OCI-LY7 (cell line): ENCODE measurements around the gene ROBO1. TPM values are rescaled to one million over a fixed set of nuclear protein-coding genes. Genes with fewer than 3 reads are reported as not detected.

ENCODE experiments used
- BruUV-seq: library from RNA; stranded (reverse); fragments of 400-500 nt; replicated peaks from 2 replicates; lab custom pipeline; 2021; lab: Mats Ljungman, UMichigan
- CTCF ChIA-PET: fragments of 300-600 bp; sonication (Branson Sonifier 250); formaldehyde crosslinking; loops from one replicate; lab custom pipeline; 2022; ENCODE audit warnings: antibody characterized with exemption; ENCODE audit not compliant: unreplicated experiment; lab: Charles Lee
- POLR2A ChIA-PET: fragments of 300-600 bp; sonication (Branson Sonifier 250); formaldehyde crosslinking; loops from one replicate; lab custom pipeline; 2022; ENCODE audit warnings: antibody characterized with exemption; lab: Charles Lee
- DNase-seq: peaks from one replicate; pipeline ENCODE4 v3.0.0-alpha.2; 2015; ENCODE audit warnings: low spot score
- H2AFZ ChIP-seq: fragments of 200-600 bp; sonication (generic), shearing (Covaris generic); 2 replicates; pipeline ENCODE4 v1.6.1; 2014; ENCODE audit warnings: mild to moderate bottlenecking, antibody characterized with exemption, low read length, moderate library complexity
- H3K27ac ChIP-seq: fragments of 200-600 bp; sonication (generic); 2 replicates; pipeline ENCODE4 v1.5.1; 2014; ENCODE audit warnings: mixed run types, low read depth, mild to moderate bottlenecking, moderate library complexity, low read length, inconsistent platforms; ENCODE audit not compliant: poor library complexity, severe bottlenecking
- H3K36me3 ChIP-seq: fragments of 200-600 bp; sonication (generic); 2 replicates; pipeline ENCODE4 v1.6.1; 2014; ENCODE audit warnings: mild to moderate bottlenecking, antibody characterized with exemption, low read length, moderate library complexity, mixed read lengths; ENCODE audit not compliant: insufficient read depth
- H3K4me1 ChIP-seq: fragments of 200-600 bp; sonication (generic); 2 replicates; pipeline ENCODE4 v1.5.1; 2014; ENCODE audit warnings: mild to moderate bottlenecking, low read length; ENCODE audit not compliant: insufficient read depth, poor library complexity, severe bottlenecking
- H3K4me2 ChIP-seq: fragments of 200-600 bp; sonication (generic); 2 replicates; pipeline ENCODE4 v1.6.1; 2014; ENCODE audit warnings: mild to moderate bottlenecking, low read length
- H3K4me3 ChIP-seq: fragments of 200-600 bp; sonication (generic); 2 replicates; pipeline ENCODE4 v1.5.1; 2014; ENCODE audit warnings: mild to moderate bottlenecking, low read depth, low read length; ENCODE audit not compliant: poor library complexity, severe bottlenecking
- H3K79me2 ChIP-seq: fragments of 200-600 bp; sonication (generic); 2 replicates; pipeline ENCODE4 v1.6.1; 2016; ENCODE audit warnings: low read depth, mild to moderate bottlenecking, low read length, moderate library complexity, mixed read lengths; ENCODE audit not compliant: insufficient read depth
- H3K9me2 ChIP-seq: fragments of 200-600 bp; sonication (generic); 2 replicates; pipeline ENCODE4 v1.6.1; 2016; ENCODE audit warnings: mild to moderate bottlenecking, low read length, mixed read lengths; ENCODE audit not compliant: insufficient read depth
- H3K9me3 ChIP-seq: fragments of 200-600 bp; sonication (generic); 2 replicates; pipeline ENCODE4 v1.6.1; 2014; ENCODE audit warnings: mild to moderate bottlenecking, mixed run types, low read length, mixed read lengths
- H4K20me1 ChIP-seq: fragments of 200-600 bp; sonication (generic); 2 replicates; pipeline ENCODE4 v1.6.1; 2014; ENCODE audit warnings: mild to moderate bottlenecking, antibody characterized with exemption, low read length, moderate library complexity, mixed read lengths; ENCODE audit not compliant: insufficient read depth
- EZH2phosphoT487 ChIP-seq: fragments of 200-600 bp; sonication (generic); IDR thresholded peaks from 2 replicates; pipeline ENCODE4 v1.6.1; 2018; ENCODE audit warnings: low read depth, borderline replicate concordance, mild to moderate bottlenecking, mixed run types, antibody characterized with exemption, low read length, moderate library complexity, mixed read lengths
- intact Hi-C: fragments of 100-400 bp; cut with micrococcal nuclease; formaldehyde crosslinking; loops from one replicate; pipeline ENCODE4 v1.10.0; 2022; ENCODE audit not compliant: unreplicated experiment
- total RNA-seq, 2 experiments: library from RNA; depleted of rRNA in 1 of 2; stranded (reverse); fragments of >200 nt in 1 of 2; shearing (Covaris generic) in 1 of 2; gene quantifications; 2 replicates each; pipeline ENCODE4 v1.2.3, GENCODE V29; 2014 to 2022
- TF ChIP-seq, protein P1 (sequence below): fragments of 200-600 bp; sonication (generic); conservative IDR thresholded peaks from 2 replicates; pipeline ENCODE4 v1.5.1; 2014; ENCODE audit warnings: mild to moderate bottlenecking, antibody characterized with exemption, low read length, moderate library complexity, mixed read lengths

ROBO1 gene
- total RNA-seq, 2 experiments from 2014 or later: not detected

DNA sequence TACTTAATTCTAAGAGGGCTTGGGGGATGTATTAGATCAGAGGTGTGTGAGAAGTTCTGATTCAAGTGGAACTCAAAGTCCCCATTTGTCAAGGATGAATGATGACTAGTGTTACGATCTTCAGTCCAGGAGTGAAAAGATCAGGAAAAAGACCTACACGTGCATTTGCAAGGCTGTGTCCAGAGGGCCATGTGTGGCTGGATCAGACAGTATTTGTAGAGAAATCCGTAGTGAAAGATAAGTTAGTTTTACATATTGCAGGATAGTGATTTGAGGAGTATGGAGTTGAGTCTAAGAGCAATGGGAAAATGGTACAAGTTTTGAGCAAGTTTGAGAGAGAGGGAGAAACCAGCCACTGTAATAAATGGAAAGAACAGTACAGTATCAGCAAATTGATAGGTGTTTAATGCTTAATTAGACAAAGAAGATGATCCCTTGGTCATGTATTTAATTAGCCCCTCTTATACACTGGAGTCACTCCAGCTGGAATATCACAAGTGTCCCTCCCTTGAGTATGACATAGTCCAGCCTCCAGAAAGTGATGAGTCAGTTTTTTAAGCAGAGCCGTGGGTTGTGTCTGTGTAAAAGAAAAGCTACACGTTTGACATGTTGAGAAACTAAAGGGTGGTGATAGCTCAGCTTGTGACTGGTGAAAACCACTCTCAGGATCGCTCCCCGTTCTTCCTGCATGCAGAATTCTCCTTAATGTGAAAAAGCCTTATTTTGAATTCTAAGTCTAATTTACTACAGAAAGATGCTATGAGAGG, 348.8 kb downstream of the ROBO1 start:
- H3K4me1 ChIP-seq: no peaks in the 10 kb centered on the region
- H3K79me2 ChIP-seq: no peaks in the 10 kb centered on the region
- no peak overlapping the region for H3K4me2 ChIP-seq
- H3K9me2 ChIP-seq: no peaks in the 10 kb centered on the region
- intact Hi-C loops: no loop called here
- H3K4me3 ChIP-seq: no peak overlapping the region
- DNase-seq: no peak
- POLR2A ChIA-PET: no interaction called here
- H3K27ac ChIP-seq: no peak overlapping the region
- TF ChIP-seq EZH2phosphoT487: no peak
- TF ChIP-seq, protein P1, sequence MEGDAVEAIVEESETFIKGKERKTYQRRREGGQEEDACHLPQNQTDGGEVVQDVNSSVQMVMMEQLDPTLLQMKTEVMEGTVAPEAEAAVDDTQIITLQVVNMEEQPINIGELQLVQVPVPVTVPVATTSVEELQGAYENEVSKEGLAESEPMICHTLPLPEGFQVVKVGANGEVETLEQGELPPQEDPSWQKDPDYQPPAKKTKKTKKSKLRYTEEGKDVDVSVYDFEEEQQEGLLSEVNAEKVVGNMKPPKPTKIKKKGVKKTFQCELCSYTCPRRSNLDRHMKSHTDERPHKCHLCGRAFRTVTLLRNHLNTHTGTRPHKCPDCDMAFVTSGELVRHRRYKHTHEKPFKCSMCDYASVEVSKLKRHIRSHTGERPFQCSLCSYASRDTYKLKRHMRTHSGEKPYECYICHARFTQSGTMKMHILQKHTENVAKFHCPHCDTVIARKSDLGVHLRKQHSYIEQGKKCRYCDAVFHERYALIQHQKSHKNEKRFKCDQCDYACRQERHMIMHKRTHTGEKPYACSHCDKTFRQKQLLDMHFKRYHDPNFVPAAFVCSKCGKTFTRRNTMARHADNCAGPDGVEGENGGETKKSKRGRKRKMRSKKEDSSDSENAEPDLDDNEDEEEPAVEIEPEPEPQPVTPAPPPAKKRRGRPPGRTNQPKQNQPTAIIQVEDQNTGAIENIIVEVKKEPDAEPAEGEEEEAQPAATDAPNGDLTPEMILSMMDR: no peak
- no TSS peak for BruUV-seq
- CTCF ChIA-PET: no interaction called here
- H3K9me3 ChIP-seq: no peaks in the 10 kb centered on the region
- H4K20me1 ChIP-seq: no peaks in the 10 kb centered on the region
- no peak overlapping the region for H2AFZ ChIP-seq
- H3K36me3 ChIP-seq: no peaks in the 10 kb centered on the region

DNA sequence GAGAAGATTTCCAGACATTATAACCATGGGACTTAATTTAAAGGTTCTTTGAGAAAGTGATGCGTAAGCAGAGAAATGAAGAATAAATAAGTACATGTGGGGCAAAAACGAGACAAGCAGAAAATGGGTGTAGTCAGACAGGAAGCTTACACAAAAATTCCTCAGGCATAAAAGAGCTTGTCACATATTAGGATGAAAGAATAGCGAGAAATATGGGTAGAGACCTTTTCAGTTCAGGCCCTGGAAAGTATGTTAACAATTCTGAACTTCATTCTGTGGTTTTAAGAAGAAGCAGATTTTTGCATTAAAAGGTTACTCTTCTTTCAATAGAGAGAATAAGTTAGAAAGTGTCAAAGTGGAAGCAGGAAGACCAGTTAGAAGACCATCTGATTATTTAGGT, 352.4 kb downstream of the ROBO1 start:
- no peaks in the 10 kb centered on the region for H4K20me1 ChIP-seq
- H3K4me1 ChIP-seq: no peaks in the 10 kb centered on the region
- ChIA-PET CTCF (no interaction called here), POLR2A (no interaction called here)
- H3K79me2 ChIP-seq: no peaks in the 10 kb centered on the region
- no TSS peak for BruUV-seq
- no peak for DNase-seq
- no peak overlapping the region for H3K27ac ChIP-seq
- no peak for TF ChIP-seq EZH2phosphoT487
- TF ChIP-seq, protein P1: no peak
- H3K36me3 ChIP-seq: no peaks in the 10 kb centered on the region
- no peaks in the 10 kb centered on the region for H3K9me2 ChIP-seq
- intact Hi-C loops: no loop called here
- no peaks in the 10 kb centered on the region for H3K9me3 ChIP-seq
- H2AFZ ChIP-seq: no peak overlapping the region
- no peak overlapping the region for H3K4me3 ChIP-seq
- H3K4me2 ChIP-seq: no peak overlapping the region

DNA sequence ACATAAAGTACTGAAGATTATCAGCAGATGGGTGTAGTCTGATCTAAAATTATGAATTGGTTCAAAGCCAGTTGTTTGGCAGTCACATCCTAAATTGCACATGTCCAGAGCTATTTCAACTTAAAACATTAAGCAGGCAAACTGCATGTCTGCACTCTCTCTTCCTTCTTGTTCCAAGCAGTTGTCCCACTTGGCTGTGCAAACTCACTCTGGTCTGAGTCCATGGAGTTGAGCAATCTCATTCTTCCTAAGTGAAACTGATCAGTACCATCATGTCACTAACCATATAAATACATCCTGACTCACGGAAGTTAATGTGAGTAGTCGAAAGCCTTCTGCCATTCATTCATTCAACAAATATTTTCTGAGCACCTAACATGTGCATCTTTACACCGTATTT, 353.0 kb downstream of the ROBO1 start:
- Histone ChIP-seq H3K9me3 (no peaks in the 10 kb centered on the region), H3K4me3 (no peak overlapping the region), H4K20me1 (no peaks in the 10 kb centered on the region), H3K27ac (no peak overlapping the region), H3K9me2 (no peaks in the 10 kb centered on the region), H2AFZ (no peak overlapping the region), H3K4me2 (no peak overlapping the region), H3K36me3 (no peaks in the 10 kb centered on the region), H3K79me2 (no peaks in the 10 kb centered on the region), H3K4me1 (no peaks in the 10 kb centered on the region)
- CTCF ChIA-PET: no interaction called here
- TF ChIP-seq EZH2phosphoT487: no peak
- TF ChIP-seq, protein P1: no peak
- DNase-seq: no peak
- intact Hi-C loops: no loop called here
- POLR2A ChIA-PET: no interaction called here
- no TSS peak for BruUV-seq
